ENCODE data around the gene TSSC4. TPM values are rescaled to one million over a fixed set of nuclear protein-coding genes. Genes with fewer than 3 reads are reported as not detected.

The TSSC4 gene
- total and polyA plus RNA-seq, 9 of the 15 experiments (the other 6 are each of a cell fraction or from before 2014, with no cell fraction given), result 0.41 to 54.2 (median 11.0) TPM

DNA sequence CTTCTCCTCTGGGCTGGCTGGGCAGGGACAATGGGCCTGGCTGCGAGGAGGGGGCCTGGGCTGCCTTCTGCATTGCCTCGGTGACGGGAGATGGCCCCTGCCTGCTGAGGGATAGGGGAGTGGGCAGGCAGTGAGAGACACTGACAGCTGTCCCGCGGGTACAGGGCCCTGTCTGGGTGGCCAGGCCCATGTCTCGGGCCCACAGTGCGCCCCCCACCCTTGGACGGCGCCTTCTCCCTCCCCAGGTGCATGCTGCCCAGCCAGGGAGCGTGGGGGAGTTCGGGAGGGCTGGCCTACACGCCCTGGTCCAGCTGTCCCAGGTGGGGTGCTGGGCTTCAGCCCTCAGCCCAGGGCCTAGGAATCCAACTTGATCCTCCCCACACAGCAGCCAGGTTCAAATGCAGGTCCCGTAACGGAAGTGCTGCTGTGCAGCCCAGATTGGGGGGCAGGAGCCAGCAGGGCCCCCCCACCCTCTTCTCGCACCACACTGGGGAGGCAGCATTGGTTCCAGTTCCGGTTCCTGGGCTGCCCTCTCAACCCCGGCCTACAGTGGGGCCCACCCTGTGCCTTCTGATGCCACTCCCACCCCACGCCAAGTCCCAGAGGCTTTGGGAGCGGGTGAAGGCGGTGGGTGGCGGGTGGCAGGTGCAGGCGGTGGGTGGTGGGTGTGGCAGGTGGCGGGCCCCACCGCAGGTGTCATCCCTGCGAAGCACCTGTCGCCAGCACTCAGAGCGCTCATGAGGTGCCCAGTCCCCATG lies 7.3 kb upstream of the TSSC4 start:
- intact Hi-C loops (cut with micrococcal nuclease) (no loop called here), in situ Hi-C loops (cut with MboI) (no loop called here)
- 96% methylated on average over 13 of the region's 27 CpGs for WGBS (ENCODE audit: insufficient coverage, low coverage, missing lambda C conversion rate)
- Histone ChIP-seq H3K27ac (ENCODE audit: extremely low read depth, low read depth, low read length) (no peak overlapping the region), H3K4me1 (replicated peaks in 1 of 2; ENCODE audit: control insufficient read depth in 2 of 2, insufficient read depth in 2 of 2, low read length in 2 of 2) (peaks cover 5 to 83% of the 10 kb centered on the region in 2 experiments; a peak in 3 of 5 replicates), H2AFZ (ENCODE audit: low read depth, low read length) (no peak overlapping the region), H4K20me1 (replicated peaks; ENCODE audit: control insufficient read depth, insufficient read depth, low read length) (peaks cover 34% of the 10 kb centered on the region), H3K9me3 (replicated peaks; ENCODE audit: control insufficient read depth, insufficient read depth, low read depth, low read length) (no peaks in the 10 kb centered on the region), H3K79me2 (ENCODE audit: control insufficient read depth, insufficient read depth, low read length) (peaks cover 37% of the 10 kb centered on the region), H3K9ac (ENCODE audit: insufficient read depth in 1 of 2, low read depth in 2 of 2, low read length in 2 of 2) (no peak overlapping the region), H3K4me2 (ENCODE audit: insufficient read depth, low read length) (no peak overlapping the region), H3K9me1 (ENCODE audit: control insufficient read depth, insufficient read depth, low read length) (peaks cover 12% of the 10 kb centered on the region), H3K27me3 (ENCODE audit: control insufficient read depth in 2 of 2, insufficient read depth in 2 of 2, low read length in 2 of 2) (no peaks in the 10 kb centered on the region), H3K36me3 (ENCODE audit: control insufficient read depth, insufficient read depth, low read length) (peaks cover 81% of the 10 kb centered on the region; the same call in 2 of the 3 replicates), H3K4me3 (no peak overlapping the region)
- ChIA-PET POLR2A (no interaction called here), CTCF (ENCODE audit: low intra/inter-chr PET ratio) (no interaction called here)
- no peak for TF ChIP-seq HSF4 (CRISPR knock-in tag; IDR thresholded peaks at IDR 0.05; ENCODE audit: borderline replicate concordance)
- no peak for TF ChIP-seq ZNF354B (CRISPR knock-in tag; IDR thresholded peaks at IDR 0.05)
- no peak for TF ChIP-seq ZNF318 (IDR thresholded peaks at IDR 0.05; ENCODE audit: borderline replicate concordance in 1 of 2, low read depth in 1 of 2)
- TF ChIP-seq ZSCAN29 (IDR thresholded peaks at IDR 0.05), result no peak
- TF ChIP-seq ELF4 (CRISPR knock-in tag; IDR thresholded peaks at IDR 0.05), result no peak
- TF ChIP-seq RBM17 (IDR thresholded peaks at IDR 0.05; ENCODE audit: borderline replicate concordance, low read depth, low read length), result no peak
- TF ChIP-seq BRD9 (IDR thresholded peaks at IDR 0.05; ENCODE audit: low read depth, partially characterized antibody), result no peak
- TF ChIP-seq ZNF3 (CRISPR knock-in tag; IDR thresholded peaks at IDR 0.05), result no peak
- TF ChIP-seq, protein P1, sequence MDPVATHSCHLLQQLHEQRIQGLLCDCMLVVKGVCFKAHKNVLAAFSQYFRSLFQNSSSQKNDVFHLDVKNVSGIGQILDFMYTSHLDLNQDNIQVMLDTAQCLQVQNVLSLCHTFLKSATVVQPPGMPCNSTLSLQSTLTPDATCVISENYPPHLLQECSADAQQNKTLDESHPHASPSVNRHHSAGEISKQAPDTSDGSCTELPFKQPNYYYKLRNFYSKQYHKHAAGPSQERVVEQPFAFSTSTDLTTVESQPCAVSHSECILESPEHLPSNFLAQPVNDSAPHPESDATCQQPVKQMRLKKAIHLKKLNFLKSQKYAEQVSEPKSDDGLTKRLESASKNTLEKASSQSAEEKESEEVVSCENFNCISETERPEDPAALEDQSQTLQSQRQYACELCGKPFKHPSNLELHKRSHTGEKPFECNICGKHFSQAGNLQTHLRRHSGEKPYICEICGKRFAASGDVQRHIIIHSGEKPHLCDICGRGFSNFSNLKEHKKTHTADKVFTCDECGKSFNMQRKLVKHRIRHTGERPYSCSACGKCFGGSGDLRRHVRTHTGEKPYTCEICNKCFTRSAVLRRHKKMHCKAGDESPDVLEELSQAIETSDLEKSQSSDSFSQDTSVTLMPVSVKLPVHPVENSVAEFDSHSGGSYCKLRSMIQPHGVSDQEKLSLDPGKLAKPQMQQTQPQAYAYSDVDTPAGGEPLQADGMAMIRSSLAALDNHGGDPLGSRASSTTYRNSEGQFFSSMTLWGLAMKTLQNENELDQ (CRISPR knock-in tag; IDR thresholded peaks at IDR 0.05; ENCODE audit: borderline replicate concordance), result no peak
- no peak for DNase-seq (ENCODE audit: extremely low read depth in 1 of 4, low spot score in 3 of 4)
- FAIRE-seq, result no peak
- ATAC-seq, result no peak
- BruUV-seq (replicated peaks), result no TSS peak

Measured in K562 (cell line).